IgD-negative memory B cell (primary cell): ENCODE results near the gene LRIT1. TPM values are rescaled to one million over a fixed set of nuclear protein-coding genes. Genes with fewer than 3 reads are reported as not detected.
A peak's percentile ranks its signal among the peaks of the same experiment; 100 is the strongest.

ENCODE experiments used
- H3K27ac Mint-ChIP-seq, 3 donors: one replicate each; pipeline ENCODE4 v1.8.0; 2020 to 2022; ENCODE audit warnings: mild to moderate bottlenecking in 3 of 3, mixed read lengths in 3 of 3, moderate library complexity in 1 of 3
- H3K27me3 Mint-ChIP-seq: one replicate; pipeline ENCODE4 v1.8.0; 2021; ENCODE audit warnings: mixed read lengths
- H3K36me3 Mint-ChIP-seq: one replicate; pipeline ENCODE4 v1.8.0; 2020; ENCODE audit warnings: mild to moderate bottlenecking, mixed read lengths
- H3K4me1 Mint-ChIP-seq, 3 donors: one replicate each; pipeline ENCODE4 v1.8.0; 2020 to 2022; ENCODE audit warnings: mixed read lengths in 3 of 3, mild to moderate bottlenecking in 1 of 3
- H3K4me3 Mint-ChIP-seq, 4 donors: one replicate each; pipeline ENCODE4 v1.8.0; 2020 to 2022; ENCODE audit warnings: mild to moderate bottlenecking in 4 of 4, mixed read lengths in 4 of 4, moderate library complexity in 3 of 4
- H3K9me3 Mint-ChIP-seq, 3 donors: one replicate each; pipeline ENCODE4 v1.8.0; 2020 to 2021; ENCODE audit warnings: mixed read lengths in 3 of 3, mild to moderate bottlenecking in 1 of 3
- polyA plus RNA-seq: library from polyadenylated mRNA; unstranded; fragments of 300-500 nt; fragmentation: Illumina TruSeq; gene quantifications from one replicate; pipeline ENCODE4 v1.2.3, GENCODE V29; 2021

LRIT1 gene
- polyA plus RNA-seq, 1 donor from 2014 or later = not detected

DNA sequence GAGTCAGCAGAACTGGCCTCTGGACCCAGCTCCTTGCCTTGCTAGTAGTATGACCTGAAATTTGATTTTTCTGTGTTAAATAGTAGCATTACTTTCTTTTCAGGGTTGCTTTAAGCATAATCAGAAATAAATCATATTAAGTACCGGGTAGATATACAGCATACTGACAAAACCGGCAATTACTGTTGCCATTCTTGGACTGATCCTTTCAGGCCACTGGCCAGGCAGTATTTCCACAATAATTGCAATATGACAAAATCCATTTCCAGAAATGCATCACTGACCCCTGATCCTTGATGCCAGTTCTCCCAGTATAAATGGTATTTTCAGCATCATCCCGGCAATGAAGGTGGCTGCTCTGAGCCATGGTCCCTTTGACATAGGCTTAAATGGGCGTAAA, 6.9 kb downstream of the LRIT1 start:
- peaks cover 7% of the 10 kb centered on the region for H3K27me3 Mint-ChIP-seq
- H3K4me3 Mint-ChIP-seq = no peak overlapping the region
- H3K27ac Mint-ChIP-seq = no peak overlapping the region
- peaks cover 0 to 2% (median 0%) of the 10 kb centered on the region in 3 donors for H3K9me3 Mint-ChIP-seq
- no peaks in the 10 kb centered on the region for H3K36me3 Mint-ChIP-seq
- H3K4me1 Mint-ChIP-seq = no peaks in the 10 kb centered on the region

DNA sequence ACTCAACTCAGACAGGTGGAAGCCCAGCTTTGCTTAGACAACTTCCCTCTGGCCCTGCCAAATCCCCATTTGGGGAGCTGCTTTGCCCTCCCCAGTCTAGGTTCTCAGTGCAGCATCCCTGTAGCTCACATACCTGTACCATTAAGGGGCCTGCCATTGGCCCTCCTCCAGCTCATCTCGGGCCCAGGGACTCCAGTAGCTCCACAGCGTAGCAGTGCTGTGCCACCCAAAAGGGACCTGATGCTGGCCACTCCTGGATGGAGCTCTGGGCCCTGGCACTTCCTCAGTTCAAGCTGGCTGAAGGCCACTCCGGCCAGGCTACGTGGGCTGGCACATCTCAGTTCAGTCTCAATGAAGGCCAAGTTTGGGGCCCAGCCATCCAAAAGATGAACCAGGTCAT, 7.4 kb downstream of the LRIT1 start:
- Mint-ChIP-seq H3K9me3 (peaks cover 0 to 3% (median 0%) of the 10 kb centered on the region in 3 donors), H3K4me3 (no peak overlapping the region), H3K4me1 (no peaks in the 10 kb centered on the region), H3K27ac (no peak overlapping the region), H3K36me3 (no peaks in the 10 kb centered on the region), H3K27me3 (peaks cover 7% of the 10 kb centered on the region)

DNA sequence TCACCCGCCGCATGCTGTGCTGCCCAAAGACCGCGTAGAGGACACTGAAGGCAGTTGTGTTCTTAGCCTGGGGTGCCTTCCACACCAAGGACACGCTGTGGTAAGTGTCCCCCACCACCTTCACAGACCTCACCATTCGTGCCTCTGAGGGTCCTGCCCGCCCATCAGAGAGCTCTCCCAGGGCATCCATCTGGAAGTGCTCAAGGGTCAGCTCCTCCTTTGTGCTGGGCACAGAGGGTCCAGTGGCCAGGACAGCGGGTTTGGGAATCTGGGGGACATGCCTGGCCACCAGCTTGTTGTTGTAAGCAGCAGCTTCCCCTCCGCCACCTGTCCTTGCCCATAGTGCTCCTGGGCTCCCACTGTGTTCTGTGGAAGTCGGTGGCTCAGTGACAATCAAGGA, 9.0 kb downstream of the LRIT1 start:
- Mint-ChIP-seq H3K27me3 (peaks cover 5% of the 10 kb centered on the region), H3K4me1 (no peaks in the 10 kb centered on the region), H3K36me3 (no peaks in the 10 kb centered on the region), H3K27ac (no peak overlapping the region), H3K9me3 (peaks cover 0 to 4% (median 0%) of the 10 kb centered on the region in 3 donors), H3K4me3 (no peak overlapping the region)

DNA sequence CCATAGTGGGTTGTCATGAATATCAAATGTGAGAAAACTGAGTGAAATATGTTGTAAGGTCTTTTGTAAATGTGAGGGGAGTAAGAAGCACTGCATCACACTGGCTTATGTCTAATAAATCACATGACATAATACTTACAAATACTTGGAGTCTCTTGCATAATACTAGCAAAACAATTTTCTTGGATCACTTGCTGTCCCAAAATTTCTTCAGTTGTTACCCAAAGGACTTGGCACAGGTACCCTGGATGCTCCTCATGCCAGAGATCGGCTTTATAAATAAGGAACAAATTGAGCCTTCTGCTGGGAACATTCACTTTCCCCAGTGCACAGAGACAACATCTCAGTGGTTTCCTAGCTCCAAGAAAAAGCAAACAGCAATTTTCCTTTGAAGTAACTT, 11.0 kb downstream of the LRIT1 start:
- H3K36me3 Mint-ChIP-seq = no peaks in the 10 kb centered on the region
- no peak overlapping the region for H3K4me3 Mint-ChIP-seq
- H3K9me3 Mint-ChIP-seq = peaks cover 0 to 4% (median 0%) of the 10 kb centered on the region in 3 donors
- H3K27me3 Mint-ChIP-seq = peaks cover 9% of the 10 kb centered on the region
- no peaks in the 10 kb centered on the region for H3K4me1 Mint-ChIP-seq
- H3K27ac Mint-ChIP-seq = no peak overlapping the region

DNA sequence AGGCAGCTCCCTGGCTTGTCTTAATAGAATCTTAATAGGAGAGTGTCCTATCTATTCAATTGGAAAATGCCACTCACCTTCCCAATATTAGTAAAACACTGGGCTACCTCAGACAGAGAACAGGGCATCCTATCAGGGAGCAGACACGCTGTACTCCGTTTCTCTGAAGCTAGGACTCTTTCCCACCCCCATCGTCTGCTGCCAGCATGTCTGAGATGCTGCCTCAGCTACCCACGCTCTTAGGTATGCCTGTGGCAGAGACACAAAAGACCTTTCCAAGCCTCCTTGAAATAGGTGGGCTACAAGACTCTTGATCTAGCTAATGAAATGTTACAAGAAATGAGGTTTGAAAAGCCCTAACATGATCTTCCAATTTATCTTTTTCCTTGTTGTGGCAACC, 13.5 kb downstream of the LRIT1 start:
- Mint-ChIP-seq H3K9me3 (peaks cover 0 to 4% (median 0%) of the 10 kb centered on the region in 3 donors), H3K36me3 (no peaks in the 10 kb centered on the region), H3K27ac (no peak overlapping the region), H3K4me3 (no peak overlapping the region), H3K4me1 (no peaks in the 10 kb centered on the region), H3K27me3 (peaks cover 7% of the 10 kb centered on the region)

DNA sequence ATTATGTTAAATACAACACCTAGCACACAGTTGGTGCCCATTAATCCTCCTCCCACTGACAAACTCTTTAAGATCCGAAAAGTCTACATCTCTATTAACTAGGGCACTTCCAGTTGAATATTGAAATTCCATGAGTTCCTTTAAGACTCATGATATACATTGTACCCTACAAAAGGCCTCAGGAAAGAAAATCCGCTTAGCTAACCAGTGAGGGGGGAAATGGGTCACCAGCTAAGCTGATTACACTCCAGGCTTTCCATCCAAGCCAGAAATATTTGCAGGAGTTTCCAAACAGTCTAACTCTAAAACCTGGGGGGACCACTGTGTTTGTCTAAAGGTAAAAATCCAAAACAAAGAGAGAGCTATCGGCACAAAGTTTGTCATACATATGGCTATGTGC, 14.7 kb downstream of the LRIT1 start:
- Mint-ChIP-seq H3K27me3 (peaks cover 5% of the 10 kb centered on the region), H3K36me3 (no peaks in the 10 kb centered on the region), H3K9me3 (peaks cover 0 to 4% (median 0%) of the 10 kb centered on the region in 3 donors), H3K4me1 (no peaks in the 10 kb centered on the region), H3K4me3 (no peak overlapping the region), H3K27ac (no peak overlapping the region)

DNA sequence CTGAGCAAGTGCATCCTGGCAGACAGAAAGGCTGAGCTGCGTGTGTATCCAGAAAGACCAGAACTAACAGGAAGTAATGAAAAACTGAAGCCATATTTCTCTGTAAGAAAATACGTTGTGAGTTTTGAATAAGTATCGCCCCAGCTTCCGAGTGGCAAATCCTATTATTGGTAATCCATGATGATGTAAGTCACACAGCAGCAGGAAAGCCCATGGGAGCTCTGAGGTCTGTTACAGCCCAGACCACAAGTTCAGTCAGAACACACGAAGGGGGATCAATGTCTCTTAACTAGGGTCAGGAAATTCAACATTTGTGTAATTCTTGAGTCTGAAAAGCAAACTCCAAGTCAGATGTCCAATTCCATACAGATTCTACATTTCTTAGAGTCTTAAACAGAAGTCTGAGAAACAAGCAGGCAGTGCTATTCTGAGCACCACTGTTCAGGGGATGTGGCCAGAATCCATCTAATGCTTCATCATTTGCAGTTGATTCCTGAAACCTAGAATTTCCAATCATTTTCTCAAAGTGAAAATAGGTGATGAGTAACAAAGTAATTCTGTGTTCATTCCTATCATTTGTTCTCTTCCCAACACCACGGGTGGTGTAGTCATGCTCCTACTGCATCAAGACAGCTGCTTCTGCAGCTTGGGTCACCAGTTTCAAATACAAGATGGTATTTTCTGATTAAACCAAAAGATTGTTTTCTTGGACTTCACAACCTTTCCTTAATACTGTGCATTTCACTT, 15.7 kb downstream of the LRIT1 start, which contains the start of gene LRIT2:
LRIT2 (minus strand) TSS at position 118 of the 747 bp plus-strand sequence; CDS start at position 94, 24 bp downstream.
- no peak within 1 kb of the TSS for H3K4me3 Mint-ChIP-seq
- peaks cover 0 to 4% (median 0%) of the 10 kb centered on the region in 3 donors for H3K9me3 Mint-ChIP-seq
- peaks cover 4% of the 10 kb centered on the region for H3K27me3 Mint-ChIP-seq
- no peaks in the 10 kb centered on the region for H3K36me3 Mint-ChIP-seq
- H3K4me1 Mint-ChIP-seq = no peaks in the 10 kb centered on the region
- no peak within 1 kb of the TSS for H3K27ac Mint-ChIP-seq

DNA sequence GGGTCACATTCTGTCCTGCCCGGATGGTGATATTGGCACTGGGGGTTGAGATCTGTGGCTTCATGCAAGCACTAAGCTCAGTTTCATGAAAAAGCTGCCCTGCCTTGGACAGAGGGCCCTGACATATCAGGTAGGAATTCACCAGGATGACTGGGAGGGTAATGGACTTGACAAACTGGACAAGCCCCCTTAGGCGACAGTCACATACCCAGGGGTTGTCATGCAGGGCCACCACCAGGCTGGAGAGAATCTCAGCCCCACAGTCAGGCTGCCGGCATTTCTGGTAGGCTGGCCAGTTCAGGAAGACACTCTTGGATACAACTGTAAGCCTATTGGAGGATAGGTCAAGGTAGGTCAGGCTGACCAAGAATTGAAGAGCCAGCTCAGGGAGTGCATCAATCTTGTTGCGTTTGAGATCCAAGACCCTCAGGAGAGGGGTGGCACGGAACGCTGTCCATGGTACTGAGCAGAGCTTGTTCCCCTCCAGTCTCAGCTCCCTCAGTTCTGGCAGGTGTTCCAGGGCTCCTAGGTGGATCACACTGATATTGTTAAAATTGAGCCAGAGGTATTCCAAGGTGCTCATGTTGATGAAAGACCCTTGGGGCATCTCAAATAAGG, 16.8 kb downstream of the LRIT1 start:
- Mint-ChIP-seq H3K36me3 (no peaks in the 10 kb centered on the region), H3K9me3 (peaks cover 2 to 4% (median 2%) of the 10 kb centered on the region in 3 donors), H3K4me1 (no peaks in the 10 kb centered on the region), H3K27me3 (peaks cover 4% of the 10 kb centered on the region), H3K27ac (no peak overlapping the region), H3K4me3 (no peak overlapping the region)

DNA sequence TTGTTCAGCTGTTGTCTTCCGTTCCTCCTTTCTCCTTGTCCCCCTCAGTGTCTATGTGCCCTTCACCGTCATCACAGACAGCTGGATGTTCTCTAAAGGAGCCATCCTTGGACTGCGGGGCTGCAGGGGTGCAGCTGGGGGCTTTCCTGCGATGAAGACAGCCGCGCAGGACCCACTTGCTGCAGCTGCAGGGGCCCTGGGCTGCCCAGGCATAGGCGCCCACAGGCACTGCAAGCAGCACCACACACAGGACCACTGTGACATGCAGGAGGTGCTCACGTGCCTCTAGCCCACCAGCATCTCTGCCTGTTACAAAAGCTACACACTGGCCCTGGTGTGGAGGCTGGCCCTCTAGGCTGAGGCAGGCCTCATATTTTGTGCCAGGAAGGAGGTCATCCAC, 19.4 kb downstream of the LRIT1 start:
- Mint-ChIP-seq H3K9me3 (peaks cover 3 to 6% (median 5%) of the 10 kb centered on the region in 3 donors), H3K4me3 (no peak overlapping the region), H3K27ac (no peak overlapping the region), H3K36me3 (no peaks in the 10 kb centered on the region), H3K4me1 (no peaks in the 10 kb centered on the region), H3K27me3 (peaks cover 3% of the 10 kb centered on the region)

DNA sequence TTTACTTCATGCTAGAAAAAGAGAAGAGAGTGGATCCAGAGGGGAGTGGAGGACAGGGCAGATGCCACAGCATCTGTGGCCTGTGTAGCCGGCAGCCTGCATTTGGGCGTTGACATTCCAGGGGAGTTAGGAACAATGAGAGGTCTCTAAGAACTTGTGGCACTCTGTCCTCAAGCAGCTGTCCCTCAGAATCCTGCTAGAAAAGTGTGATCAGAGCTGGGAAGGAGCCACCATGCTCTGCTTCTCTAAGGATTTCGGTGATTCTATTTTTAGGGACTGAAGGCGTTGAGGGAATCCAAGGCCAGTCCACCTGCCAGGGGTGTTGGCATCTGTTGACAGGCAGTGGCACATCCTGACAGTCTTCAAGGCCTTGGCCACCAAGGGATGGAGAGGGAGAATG, 23.6 kb downstream of the LRIT1 start:
- Mint-ChIP-seq H3K36me3 (no peaks in the 10 kb centered on the region), H3K27ac (no peak overlapping the region), H3K4me1 (no peaks in the 10 kb centered on the region), H3K9me3 (peaks cover 3 to 6% (median 5%) of the 10 kb centered on the region in 3 donors), H3K27me3 (peaks cover 2% of the 10 kb centered on the region), H3K4me3 (no peak overlapping the region)

DNA sequence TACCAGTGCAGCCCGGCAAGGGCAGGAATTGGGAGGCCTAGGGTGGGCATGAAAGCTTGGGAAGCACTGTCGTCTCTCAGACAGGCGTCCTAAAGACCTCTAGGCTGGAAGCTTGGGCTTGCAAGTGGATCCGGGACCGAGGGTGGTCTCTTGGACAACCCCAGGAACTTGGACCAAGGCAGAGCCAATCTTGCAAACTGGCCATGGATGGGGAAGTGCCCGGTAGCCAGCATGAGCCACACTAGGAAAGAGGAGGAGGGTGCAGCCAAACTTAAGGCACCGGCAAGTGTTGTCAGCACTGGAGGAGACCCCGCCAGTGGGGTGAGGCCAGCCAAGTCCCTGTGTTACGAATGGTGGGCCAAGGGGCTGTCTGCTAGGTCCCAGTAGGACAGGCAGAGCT, 24.5 kb downstream of the LRIT1 start:
- no peak overlapping the region for H3K27ac Mint-ChIP-seq

DNA sequence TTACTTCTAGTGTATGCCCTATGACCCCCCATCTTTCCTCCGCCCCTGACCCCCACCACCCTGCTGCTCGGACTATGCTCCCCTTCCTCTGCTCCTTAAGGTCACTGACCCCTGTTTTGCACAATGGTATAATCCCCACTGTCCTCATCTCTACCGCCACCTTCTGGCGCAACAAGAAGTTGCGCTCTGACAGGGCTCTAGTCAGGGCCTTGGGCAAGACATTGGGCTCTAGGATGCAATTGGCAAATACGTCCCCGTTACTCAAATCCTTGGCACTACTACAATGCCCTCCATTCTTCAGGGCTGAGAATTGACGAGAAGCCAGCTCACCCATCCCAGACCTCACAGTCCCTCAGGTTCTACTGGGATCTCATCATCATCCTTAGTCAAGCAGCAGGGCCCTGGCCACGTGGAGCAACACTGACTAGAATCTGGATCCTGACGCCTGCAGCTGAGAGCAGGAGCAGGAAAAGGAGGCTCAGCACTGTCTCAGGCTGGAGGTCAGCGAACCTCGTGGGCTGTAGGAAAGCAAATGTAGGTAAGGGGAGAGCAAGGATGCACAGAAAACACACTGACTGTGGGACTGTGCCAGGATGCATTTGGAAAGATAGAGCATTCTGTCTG, 26.6 kb downstream of the LRIT1 start:
- Mint-ChIP-seq H3K4me3 (peak overlapping the region in 3 of 4 donors; percentile 2 to 41 (median 33)), H3K27ac (peak overlapping the region in 1 of 3 donors; percentile 71), H3K9me3 (peaks cover 3 to 6% (median 5%) of the 10 kb centered on the region in 3 donors), H3K27me3 (peaks cover 2% of the 10 kb centered on the region), H3K4me1 (no peaks in the 10 kb centered on the region), H3K36me3 (no peaks in the 10 kb centered on the region)

More for the DNA sequence above, 24.5 kb downstream of the LRIT1 start:
- no peak overlapping the region for H3K4me3 Mint-ChIP-seq
- peaks cover 2% of the 10 kb centered on the region for H3K27me3 Mint-ChIP-seq
- no peaks in the 10 kb centered on the region for H3K4me1 Mint-ChIP-seq
- H3K36me3 Mint-ChIP-seq = no peaks in the 10 kb centered on the region
- peaks cover 3 to 6% (median 5%) of the 10 kb centered on the region in 3 donors for H3K9me3 Mint-ChIP-seq

DNA sequence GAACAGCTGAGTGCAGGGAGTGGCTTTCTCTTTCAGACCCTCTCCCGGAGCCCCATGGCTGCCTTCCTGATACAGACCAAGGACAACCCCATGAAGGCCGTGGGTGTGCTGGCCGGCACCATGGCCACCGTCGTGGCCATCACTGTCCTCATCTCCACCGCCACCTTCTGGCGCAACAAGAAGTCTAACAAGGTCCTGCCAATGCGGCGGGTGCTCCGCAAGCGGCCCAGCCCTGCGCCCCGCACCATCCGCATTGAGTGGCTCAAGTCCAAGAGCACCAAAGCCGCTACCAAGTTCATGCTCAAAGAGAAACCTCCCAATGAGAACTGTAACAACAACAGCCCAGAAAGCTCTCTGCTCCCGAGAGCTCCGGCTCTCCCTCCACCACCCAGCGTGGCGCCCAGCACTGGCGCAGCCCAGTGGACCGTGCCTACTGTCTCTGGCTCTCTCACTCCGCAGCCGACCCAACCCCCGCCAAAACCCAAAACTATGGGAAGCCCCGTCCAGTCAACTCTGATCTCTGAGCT, 27.2 kb downstream of the LRIT1 start:
- no peaks in the 10 kb centered on the region for H3K4me1 Mint-ChIP-seq
- H3K27ac Mint-ChIP-seq = no peak overlapping the region
- no peaks in the 10 kb centered on the region for H3K36me3 Mint-ChIP-seq
- H3K27me3 Mint-ChIP-seq = peaks cover 4% of the 10 kb centered on the region
- H3K4me3 Mint-ChIP-seq = peak overlapping the region in 3 of 4 donors; percentile 2 to 41 (median 33)
- peaks cover 0 to under 1% (median 0%) of the 10 kb centered on the region in 3 donors for H3K9me3 Mint-ChIP-seq

DNA sequence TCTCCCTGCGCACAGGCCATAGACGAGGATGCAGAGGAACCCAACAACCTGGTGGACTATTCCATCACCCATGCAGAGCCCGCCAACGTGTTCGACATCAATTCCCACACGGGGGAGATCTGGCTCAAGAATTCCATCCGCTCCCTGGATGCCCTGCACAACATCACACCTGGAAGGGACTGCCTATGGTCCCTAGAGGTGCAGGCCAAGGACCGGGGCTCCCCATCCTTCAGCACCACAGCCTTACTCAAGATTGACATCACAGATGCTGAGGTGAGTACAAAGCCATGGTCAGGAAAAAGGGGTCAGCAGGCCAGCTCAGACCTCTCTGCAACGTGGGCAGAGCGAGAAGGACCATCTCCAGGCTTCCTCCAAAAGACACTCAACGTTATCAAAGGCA, 28.3 kb downstream of the LRIT1 start:
- H3K27me3 Mint-ChIP-seq = peaks cover 4% of the 10 kb centered on the region
- H3K9me3 Mint-ChIP-seq = no peaks in the 10 kb centered on the region
- H3K36me3 Mint-ChIP-seq = no peaks in the 10 kb centered on the region
- peak overlapping the region in 1 of 3 donors; percentile 59 for H3K27ac Mint-ChIP-seq
- H3K4me1 Mint-ChIP-seq = no peaks in the 10 kb centered on the region
- H3K4me3 Mint-ChIP-seq = no peak overlapping the region

DNA sequence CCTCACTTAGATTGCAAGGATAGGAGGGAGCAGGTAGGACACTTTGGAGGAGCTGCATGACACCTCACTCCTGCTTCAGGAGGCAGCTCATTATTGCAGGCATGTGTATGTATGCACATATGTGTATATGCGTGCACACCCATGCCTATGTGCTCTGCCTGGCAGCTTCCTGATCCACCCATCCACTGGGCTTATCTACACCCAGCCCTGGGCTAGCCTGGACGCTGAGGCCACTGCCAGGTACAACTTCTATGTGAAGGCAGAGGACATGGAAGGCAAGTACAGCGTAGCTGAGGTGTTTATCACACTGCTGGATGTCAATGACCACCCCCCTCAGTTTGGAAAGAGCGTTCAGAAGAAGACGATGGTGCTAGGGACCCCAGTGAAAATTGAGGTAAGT, 29.3 kb downstream of the LRIT1 start:
- H3K4me3 Mint-ChIP-seq = no peak overlapping the region

More for the DNA sequence above, 29.3 kb downstream of the LRIT1 start:
- no peaks in the 10 kb centered on the region for H3K4me1 Mint-ChIP-seq
- no peaks in the 10 kb centered on the region for H3K36me3 Mint-ChIP-seq
- no peak overlapping the region for H3K27ac Mint-ChIP-seq
- H3K27me3 Mint-ChIP-seq = peaks cover 4% of the 10 kb centered on the region
- H3K9me3 Mint-ChIP-seq = no peaks in the 10 kb centered on the region
